T-cell (primary cell): ENCODE results near the gene CTAGE15. TPM values are rescaled to one million over a fixed set of nuclear protein-coding genes. Genes with fewer than 3 reads are reported as not detected.
"Not testable (repeated sequence)": the region's sequence is repeated elsewhere in the genome, so short reads cannot be mapped to it uniquely, and the experiment has no call there.

Source experiments
- ATAC-seq, 4 experiments: fragments of 200-7000 bp in 3 of 4; fragments of 150-1000 bp in 1 of 4; cut with Tn5 transposase; replicated peaks in 1 of 4; 1 replicate in 3 of 4; 2 replicates in 1 of 4; pipeline ENCODE4 v1.10.0; 2021; ENCODE audit warnings: moderate library complexity in 3 of 4, mild to moderate bottlenecking in 2 of 4, moderate number of reproducible peaks in 1 of 4
- CTCF ChIA-PET, 2 donors: fragments of 300-600 bp; sonication (Branson Sonifier 250); formaldehyde crosslinking; loops; one replicate each; lab custom pipeline; 2022; ENCODE audit warnings: antibody characterized with exemption in 2 of 2; lab: Charles Lee
- POLR2A ChIA-PET, 2 donors: fragments of 300-600 bp; sonication (Branson Sonifier 250); formaldehyde crosslinking; loops; one replicate each; lab custom pipeline; 2022; ENCODE audit warnings: antibody characterized with exemption in 2 of 2; lab: Charles Lee
- DNase-seq, 35 experiments: peaks; one replicate each; pipeline versions ENCODE4 v3.0.0 to v3.0.0-alpha.2; 2013 to 2023
- H3K27ac ChIP-seq: one replicate; pipeline ENCODE4 v1.5.1; 2013; ENCODE audit warnings: low read length
- H3K27me3 ChIP-seq, 2 experiments: replicated peaks in 1 of 2; 1 replicate in 1 of 2; 2 replicates in 1 of 2; pipeline versions ENCODE4 v1.6.1 to v1.7.0; 2013; ENCODE audit warnings: low read length in 1 of 2, mixed read lengths in 1 of 2; ENCODE audit not compliant: control insufficient read depth in 2 of 2, insufficient read depth in 2 of 2; ENCODE audit errors: extremely low read depth in 1 of 2
- H3K36me3 ChIP-seq, 2 donors: 1 replicate in 1 of 2; 2 replicates in 1 of 2; pipeline versions ENCODE4 v1.6.1 to v1.7.0; 2013; ENCODE audit warnings: low read length in 1 of 2; ENCODE audit not compliant: control insufficient read depth in 2 of 2, insufficient read depth in 1 of 2; ENCODE audit errors: extremely low read depth in 1 of 2
- H3K4me1 ChIP-seq, 2 experiments: 1 replicate in 1 of 2; 2 replicates in 1 of 2; pipeline versions ENCODE4 v1.6.1 to v1.7.0; 2013; ENCODE audit warnings: low read length in 2 of 2, mixed read lengths in 1 of 2; ENCODE audit not compliant: insufficient read depth in 2 of 2, control insufficient read depth in 1 of 2; ENCODE audit errors: extremely low read depth in 1 of 2
- H3K4me3 ChIP-seq, 2 donors: 1 replicate in 1 of 2; 2 replicates in 1 of 2; pipeline versions ENCODE4 v1.5.1 to v1.7.0; 2013; ENCODE audit warnings: mild to moderate bottlenecking in 2 of 2, low read length in 1 of 2, moderate library complexity in 1 of 2; ENCODE audit not compliant: control insufficient read depth in 1 of 2; ENCODE audit errors: extremely low read depth in 1 of 2
- H3K9me3 ChIP-seq: 2 replicates; pipeline ENCODE4 v1.7.0; 2013
- H3K27ac Mint-ChIP-seq, 2 donors: one replicate each; pipeline ENCODE4 v1.8.0; 2020 to 2021; ENCODE audit warnings: mild to moderate bottlenecking in 2 of 2, mixed read lengths in 2 of 2
- H3K27me3 Mint-ChIP-seq, 2 donors: one replicate each; pipeline ENCODE4 v1.8.0; 2021 to 2022; ENCODE audit warnings: mixed read lengths in 2 of 2
- H3K36me3 Mint-ChIP-seq: one replicate; pipeline ENCODE4 v1.8.0; 2021; ENCODE audit warnings: mixed read lengths
- H3K4me1 Mint-ChIP-seq, 3 donors: one replicate each; pipeline ENCODE4 v1.8.0; 2020 to 2022; ENCODE audit warnings: mixed read lengths in 3 of 3, mild to moderate bottlenecking in 1 of 3
- H3K4me3 Mint-ChIP-seq, 3 donors: one replicate each; pipeline ENCODE4 v1.8.0; 2020 to 2022; ENCODE audit warnings: mild to moderate bottlenecking in 3 of 3, mixed read lengths in 3 of 3, moderate library complexity in 3 of 3
- H3K9me3 Mint-ChIP-seq, 3 donors: one replicate each; pipeline ENCODE4 v1.8.0; 2020 to 2022; ENCODE audit warnings: mixed read lengths in 3 of 3
- WGBS: methylation state at CpG from one replicate; pipeline ENCODE4 v1.1.5; 2013; ENCODE audit warnings: missing lambda C conversion rate; ENCODE audit not compliant: insufficient coverage; 5-methylcytosine and 5-hydroxymethylcytosine counted together
- total RNA-seq, 35 experiments: library from RNA in 6 of 35; stranded (reverse) in 6 of 35; fragments of 120-200 nt in 1 of 35; gene quantifications; one replicate each; pipeline versions ENCODE4 v1.2.1 to v1.2.4 and lab custom pipeline; 2013 to 2026

Gene CTAGE15
- total RNA-seq, 5 donors from 2014 or later (not counting 1 experiment from before 2014, with no cell fraction given): 0.59 to 1.7 (median 0.78) TPM; not detected in 1

DNA sequence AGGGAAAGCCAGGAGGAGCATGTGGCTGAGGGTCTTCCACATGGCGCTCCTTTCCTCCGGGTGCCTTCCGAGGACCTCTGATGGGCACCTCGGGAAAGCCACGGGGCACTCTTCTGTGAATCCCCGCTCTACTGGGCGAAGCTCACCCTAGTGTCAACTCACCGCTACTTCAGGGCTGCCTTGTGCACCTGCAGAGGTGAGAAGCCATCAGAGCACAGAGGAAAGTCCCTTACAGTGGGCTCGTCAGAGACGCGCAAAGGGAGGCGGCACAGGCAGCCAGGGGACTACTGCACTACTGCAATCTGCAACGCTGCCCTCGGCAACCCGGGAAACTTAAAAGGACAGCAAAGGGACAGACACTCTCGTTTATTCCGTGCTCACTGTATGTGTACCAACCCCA lies 50.5 kb downstream of the CTAGE15 start:
- H3K4me1 ChIP-seq, H3K9me3 Mint-ChIP-seq, POLR2A ChIA-PET, H3K4me1 Mint-ChIP-seq, H3K27me3 Mint-ChIP-seq, H3K4me3 Mint-ChIP-seq, CTCF ChIA-PET, DNase-seq, H3K4me3 ChIP-seq, H3K27me3 ChIP-seq, H3K27ac ChIP-seq, H3K36me3 ChIP-seq, H3K27ac Mint-ChIP-seq, H3K36me3 Mint-ChIP-seq, H3K9me3 ChIP-seq: not testable (repeated sequence)
- ATAC-seq: peak; percentile 5 to 56 (median 18)
- WGBS: no CpG with 5 or more reads among the region's 17 CpGs

Other genes starting within 250 kb of the CTAGE15 start
- 1 to 10 TPM in 3 of 5 donors, under 1 TPM in 2; 0.08 to 3.6 (median 2.1) TPM for gene FAM131B, start 209.1 kb upstream of the CTAGE15 start, total RNA-seq
- 100 to 1,000 TPM; 107 to 186 (median 159) TPM for gene ZYX, start 190.5 kb upstream of the CTAGE15 start, total RNA-seq
- gene EPHA1, start 162.9 kb upstream of the CTAGE15 start, total RNA-seq: 10 to 100 TPM; 23.8 to 49.8 (median 43.5) TPM
- 1 to 10 TPM in 2 of 5 donors, under 1 TPM in 2, not detected in 1; 0.38 to 2.4 (median 1.0) TPM for gene TAS2R60, start 128.3 kb upstream of the CTAGE15 start, total RNA-seq
- gene TAS2R41, start 93.9 kb upstream of the CTAGE15 start, total RNA-seq: 1 to 10 TPM in 2 of 5 donors, under 1 TPM in 3; 0.28 to 2.5 (median 0.93) TPM
- 10 to 100 TPM; 23.4 to 36.4 (median 31.8) TPM for gene TCAF2, start 49.2 kb downstream of the CTAGE15 start, total RNA-seq
- 1 to 10 TPM; 1.1 to 2.2 (median 1.4) TPM for gene CTAGE6, start 185.9 kb downstream of the CTAGE15 start, total RNA-seq